Natural killer cell (primary cell): Measurements from ENCODE around the gene NRM. TPM values are rescaled to one million over a fixed set of nuclear protein-coding genes. Genes with fewer than 3 reads are reported as not detected.

Source experiments
- ATAC-seq, 3 donors: fragments of 150-1000 bp in 2 of 3; fragments of 200-7000 bp in 1 of 3; cut with Tn5 transposase; 1 replicate in 1 of 3; 2 replicates in 2 of 3; pipeline ENCODE4 v1.10.0; 2021; ENCODE audit warnings: mild to moderate bottlenecking in 2 of 3, moderate library complexity in 2 of 3
- DNase-seq, 2 donors: peaks; one replicate each; pipeline versions ENCODE4 v3.0.0 to v3.0.0-alpha.2; 2013 to 2021; ENCODE audit warnings: mixed read lengths in 1 of 2
- H3K27ac ChIP-seq: one replicate; pipeline ENCODE4 v1.5.1; 2013; ENCODE audit warnings: mild to moderate bottlenecking, low read length
- H3K27me3 ChIP-seq: one replicate; pipeline ENCODE4 v1.6.1; 2013; ENCODE audit warnings: low read length; ENCODE audit not compliant: control insufficient read depth, insufficient read depth
- H3K36me3 ChIP-seq: one replicate; pipeline ENCODE4 v1.6.1; 2013; ENCODE audit warnings: low read length; ENCODE audit not compliant: control insufficient read depth, insufficient read depth
- H3K4me1 ChIP-seq: one replicate; pipeline ENCODE4 v1.6.1; 2013; ENCODE audit warnings: low read length; ENCODE audit not compliant: control insufficient read depth, insufficient read depth
- H3K4me3 ChIP-seq: one replicate; pipeline ENCODE4 v1.5.1; 2013; ENCODE audit warnings: low read length
- H3K9me3 ChIP-seq: one replicate; pipeline ENCODE4 v1.6.1; 2013; ENCODE audit warnings: low read length; ENCODE audit not compliant: control insufficient read depth, insufficient read depth
- H3K27ac Mint-ChIP-seq, 2 donors: one replicate each; pipeline ENCODE4 v1.8.0; 2022; ENCODE audit warnings: mild to moderate bottlenecking in 2 of 2, mixed read lengths in 2 of 2, moderate library complexity in 1 of 2
- H3K27me3 Mint-ChIP-seq, 2 donors: one replicate each; pipeline ENCODE4 v1.8.0; 2022; ENCODE audit warnings: low read depth in 2 of 2, mixed read lengths in 2 of 2
- H3K36me3 Mint-ChIP-seq: one replicate; pipeline ENCODE4 v1.8.0; 2022; ENCODE audit warnings: mixed read lengths
- H3K4me1 Mint-ChIP-seq, 2 donors: one replicate each; pipeline ENCODE4 v1.8.0; 2022; ENCODE audit warnings: mixed read lengths in 2 of 2
- H3K4me3 Mint-ChIP-seq: one replicate; pipeline ENCODE4 v1.8.0; 2022; ENCODE audit warnings: mild to moderate bottlenecking, moderate library complexity, mixed read lengths
- H3K9me3 Mint-ChIP-seq, 2 donors: one replicate each; pipeline ENCODE4 v1.8.0; 2022; ENCODE audit warnings: mixed read lengths in 2 of 2
- WGBS: methylation state at CpG from one replicate; pipeline ENCODE4 v1.1.7; 2013; ENCODE audit warnings: missing lambda C conversion rate; ENCODE audit not compliant: insufficient coverage; 5-methylcytosine and 5-hydroxymethylcytosine counted together
- intact Hi-C: fragments of 100-400 bp; cut with micrococcal nuclease; formaldehyde crosslinking; loops from one replicate; pipeline ENCODE4 v1.14.2; 2022
- total RNA-seq, 4 donors: library from RNA; stranded (reverse); fragments of 120-200 nt in 1 of 4; gene quantifications; one replicate each; pipeline versions ENCODE4 v1.2.3 to v1.2.4, GENCODE V29; 2013 to 2022
- TF ChIP-seq, protein P1 (sequence below): fragments of 200-600 bp; IDR thresholded peaks from one replicate; pipeline ENCODE4 v1.8.0; 2022; ENCODE audit warnings: antibody characterized with exemption

Gene NRM
- total RNA-seq, 3 donors from 2014 or later (not counting 1 experiment from before 2014, with no cell fraction given) = 7.4 to 8.9 (median 8.7) TPM

DNA sequence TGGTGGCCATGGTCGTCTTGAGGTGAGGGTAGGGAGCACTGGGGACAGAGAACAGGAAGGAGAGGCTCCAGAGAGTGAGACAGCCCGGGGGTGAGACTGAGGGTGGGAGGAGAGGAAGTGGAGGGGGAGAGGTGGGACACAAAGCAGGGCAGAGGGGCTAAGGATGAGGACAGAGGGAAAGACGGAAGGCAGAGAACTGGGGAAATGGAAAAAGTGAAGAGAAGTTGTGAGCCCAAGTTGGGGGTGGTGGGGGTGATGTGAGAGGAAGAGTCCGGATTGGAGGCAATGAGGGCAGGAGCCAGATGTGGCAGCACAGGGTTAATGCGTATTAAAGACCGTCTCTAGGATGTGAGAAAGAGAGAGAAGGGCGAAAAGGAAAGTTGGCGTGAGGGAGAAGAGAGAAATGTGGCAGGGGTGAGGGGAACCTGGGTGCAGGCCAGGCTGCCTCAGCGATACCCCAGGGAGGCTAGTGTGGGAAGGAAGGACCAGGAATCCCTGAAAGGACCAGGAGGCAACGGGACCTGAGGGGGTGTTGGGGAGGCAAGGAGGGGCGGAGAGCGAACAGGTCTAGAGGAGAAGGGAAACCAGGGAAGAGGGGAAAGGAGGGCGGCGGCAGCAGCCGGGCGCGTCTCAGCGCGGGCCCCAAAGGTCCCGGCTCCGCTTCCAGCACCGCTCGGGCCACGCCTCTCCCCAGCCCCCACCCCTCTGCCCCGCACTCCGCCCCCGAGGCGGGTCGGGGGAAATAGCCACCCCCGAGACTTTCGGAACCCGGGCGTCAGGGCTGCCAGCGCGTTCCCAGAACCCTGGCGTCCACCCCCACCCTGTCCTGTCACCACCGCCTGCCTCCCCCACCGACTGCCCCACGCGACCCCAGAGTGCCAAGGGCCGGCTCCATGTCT, 4.5 kb downstream of the NRM start, which contains the start of gene PPP1R18:
TSS of gene PPP1R18 (minus strand) at position 637 of the 899 bp plus-strand sequence. CDS start at position 10, 627 bp downstream.
- Histone ChIP-seq H3K9me3 (no peaks in the 10 kb centered on the region), H3K4me3 (peak within 1 kb of the TSS; percentile 96), H3K4me1 (peaks cover 73% of the 10 kb centered on the region), H3K27me3 (no peaks in the 10 kb centered on the region), H3K27ac (peak within 1 kb of the TSS; percentile 96), H3K36me3 (no peaks in the 10 kb centered on the region)
- ATAC-seq (peak; percentile 48 to 75 (median 55)), DNase-seq (peak; percentile 74 to 90)
- Mint-ChIP-seq H3K27ac (peak within 1 kb of the TSS; percentile 91 to 98), H3K4me3 (peak within 1 kb of the TSS; percentile 96), H3K36me3 (peaks cover 13% of the 10 kb centered on the region), H3K9me3 (no peaks in the 10 kb centered on the region), H3K4me1 (peaks cover 70 to 89% of the 10 kb centered on the region in 2 donors), H3K27me3 (no peaks in the 10 kb centered on the region)
- TF ChIP-seq, protein P1, sequence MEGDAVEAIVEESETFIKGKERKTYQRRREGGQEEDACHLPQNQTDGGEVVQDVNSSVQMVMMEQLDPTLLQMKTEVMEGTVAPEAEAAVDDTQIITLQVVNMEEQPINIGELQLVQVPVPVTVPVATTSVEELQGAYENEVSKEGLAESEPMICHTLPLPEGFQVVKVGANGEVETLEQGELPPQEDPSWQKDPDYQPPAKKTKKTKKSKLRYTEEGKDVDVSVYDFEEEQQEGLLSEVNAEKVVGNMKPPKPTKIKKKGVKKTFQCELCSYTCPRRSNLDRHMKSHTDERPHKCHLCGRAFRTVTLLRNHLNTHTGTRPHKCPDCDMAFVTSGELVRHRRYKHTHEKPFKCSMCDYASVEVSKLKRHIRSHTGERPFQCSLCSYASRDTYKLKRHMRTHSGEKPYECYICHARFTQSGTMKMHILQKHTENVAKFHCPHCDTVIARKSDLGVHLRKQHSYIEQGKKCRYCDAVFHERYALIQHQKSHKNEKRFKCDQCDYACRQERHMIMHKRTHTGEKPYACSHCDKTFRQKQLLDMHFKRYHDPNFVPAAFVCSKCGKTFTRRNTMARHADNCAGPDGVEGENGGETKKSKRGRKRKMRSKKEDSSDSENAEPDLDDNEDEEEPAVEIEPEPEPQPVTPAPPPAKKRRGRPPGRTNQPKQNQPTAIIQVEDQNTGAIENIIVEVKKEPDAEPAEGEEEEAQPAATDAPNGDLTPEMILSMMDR = no peak
- WGBS = under 1% methylated on average over 39 of the region's 41 CpGs
- intact Hi-C loops = loop anchor here (2.0 kb wide), 1 partner anchor 39 kb away; the partner anchor contains the start of gene C6orf136

DNA sequence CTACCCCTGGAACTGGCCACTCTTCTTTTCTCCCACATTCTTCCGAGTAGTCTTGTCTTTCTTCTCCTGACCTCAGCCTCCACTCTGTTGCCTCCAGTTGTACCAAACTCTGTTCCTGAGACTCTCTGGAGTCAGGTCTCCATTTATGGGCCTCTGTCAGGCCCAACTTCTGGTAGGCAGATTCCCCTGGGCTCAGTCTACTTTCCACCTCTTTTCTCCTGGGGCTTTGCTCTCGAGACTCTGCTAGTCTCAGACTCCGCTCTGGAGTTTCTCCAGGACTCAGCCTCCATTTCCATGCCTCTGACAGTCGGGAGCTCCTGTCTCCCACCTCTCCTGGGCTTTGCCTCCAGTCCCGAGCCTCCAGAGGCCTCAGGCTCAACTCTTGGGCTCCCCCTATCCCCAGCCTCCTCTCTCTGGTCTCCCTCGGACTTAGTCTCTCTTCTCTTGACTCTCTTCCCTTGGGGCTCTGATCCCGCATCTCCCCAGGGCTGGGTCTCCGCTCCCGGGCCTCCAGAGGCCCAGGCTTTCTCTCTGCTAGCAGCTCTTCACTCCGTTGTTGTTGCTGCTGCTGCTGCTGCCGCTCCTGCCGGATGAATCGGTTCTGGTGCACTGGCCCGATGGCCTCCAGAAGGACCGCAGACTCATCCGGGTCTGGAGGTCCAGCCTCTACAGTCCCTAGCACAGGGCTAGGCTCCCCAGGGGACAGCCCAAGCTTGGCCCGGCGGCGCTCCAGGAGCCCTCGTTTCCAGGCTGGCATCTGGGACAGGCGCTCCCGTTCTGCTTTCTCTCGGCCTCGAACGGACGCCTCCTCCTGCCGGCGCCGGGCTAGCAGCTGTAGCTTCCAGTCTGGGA, 5.4 kb downstream of the NRM start:
- H3K36me3 Mint-ChIP-seq = peaks cover 13% of the 10 kb centered on the region
- H3K4me3 Mint-ChIP-seq = peak overlapping the region; percentile 96
- intact Hi-C loops = loop anchor here (2.0 kb wide), 1 partner anchor 39 kb away; the partner anchor contains the start of gene C6orf136
- Histone ChIP-seq H3K4me1 (peaks cover 76% of the 10 kb centered on the region), H3K4me3 (peak overlapping the region; percentile 96), H3K9me3 (no peaks in the 10 kb centered on the region), H3K27me3 (no peaks in the 10 kb centered on the region), H3K27ac (peak overlapping the region; percentile 96), H3K36me3 (peaks cover 2% of the 10 kb centered on the region)
- TF ChIP-seq, protein P1 = no peak
- WGBS = 7% methylated on average over 29 of the region's 29 CpGs
- peak in 1 of 2 donors; percentile 54 for DNase-seq
- peaks cover 65 to 92% of the 10 kb centered on the region in 2 donors for H3K4me1 Mint-ChIP-seq
- no peaks in the 10 kb centered on the region for H3K9me3 Mint-ChIP-seq
- H3K27ac Mint-ChIP-seq = peak overlapping the region; percentile 91 to 98
- no peak for ATAC-seq
- no peaks in the 10 kb centered on the region for H3K27me3 Mint-ChIP-seq

DNA sequence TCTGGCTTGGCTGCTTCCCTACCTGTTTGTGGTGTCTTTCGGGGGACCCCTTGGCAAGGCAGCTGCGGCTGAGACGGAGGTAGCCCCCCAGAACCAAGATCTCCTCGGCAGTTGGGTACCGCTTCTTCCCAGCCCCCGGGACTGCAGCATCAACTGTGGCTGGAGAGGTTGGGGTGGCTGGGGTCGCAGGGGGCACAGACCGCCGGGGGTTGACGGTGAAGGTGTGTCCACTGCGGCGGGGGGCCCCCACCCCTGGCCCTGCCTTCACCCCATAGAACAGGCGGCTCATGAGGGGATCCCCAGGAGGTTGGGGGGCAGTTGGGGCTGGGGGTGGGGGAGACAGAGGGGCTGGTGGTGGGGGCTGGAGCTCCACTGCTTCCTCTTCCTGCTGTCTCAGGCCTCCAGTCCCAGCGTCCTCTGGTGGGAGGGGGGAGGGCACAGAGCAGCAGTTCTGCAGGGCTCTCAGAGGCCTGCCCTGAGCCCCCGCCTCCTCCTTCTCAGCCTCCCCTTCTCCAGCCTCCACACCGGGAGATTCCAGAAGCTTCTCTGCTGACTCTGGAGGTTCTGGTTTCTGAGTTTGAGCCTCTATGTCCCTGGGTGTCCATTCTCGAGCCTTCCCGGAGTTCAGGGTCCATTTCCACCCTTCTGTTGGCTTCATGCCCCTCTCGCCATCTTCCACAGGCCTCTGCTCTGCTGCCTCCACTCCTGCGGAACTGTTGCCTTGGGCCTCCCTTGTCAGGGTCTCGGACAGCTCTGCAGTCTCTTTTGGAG, 6.2 kb downstream of the NRM start:
- Mint-ChIP-seq H3K27me3 (no peaks in the 10 kb centered on the region), H3K36me3 (peaks cover 13% of the 10 kb centered on the region), H3K27ac (peak overlapping the region; percentile 91 to 98), H3K4me3 (peak overlapping the region; percentile 96), H3K4me1 (peaks cover 62 to 92% of the 10 kb centered on the region in 2 donors), H3K9me3 (no peaks in the 10 kb centered on the region)
- H3K4me3 ChIP-seq = peak overlapping the region; percentile 96
- peaks cover 76% of the 10 kb centered on the region for H3K4me1 ChIP-seq
- peak overlapping the region; percentile 96 for H3K27ac ChIP-seq
- TF ChIP-seq, protein P1 = no peak
- ATAC-seq = peak in 1 of 3 donors; percentile 6
- WGBS = 1% methylated on average over 17 of the region's 21 CpGs
- H3K9me3 ChIP-seq = no peaks in the 10 kb centered on the region
- peaks cover 10% of the 10 kb centered on the region for H3K36me3 ChIP-seq
- intact Hi-C loops = loop anchor here (5.0 kb wide), 1 partner anchor 193 kb away; no protein-coding TSS in a partner anchor
- H3K27me3 ChIP-seq = no peaks in the 10 kb centered on the region
- peak; percentile 38 to 68 for DNase-seq
